GM21447 (cell line): ENCODE measurements around the gene CDK16.
"Not testable (repeated sequence)": the region's sequence is repeated elsewhere in the genome, so short reads cannot be mapped to it uniquely, and the experiment has no call there.

ENCODE experiments used
- ATAC-seq: cut with Tn5 transposase; IDR thresholded peaks from one replicate; pipeline ENCODE4 v1.9.1; 2021; ENCODE audit not compliant: unreplicated experiment

CDK16 gene

GRCh38 chrX:47247206-47247998 lies 28.9 kb downstream of the CDK16 start:
- ATAC-seq = no peak

DNA sequence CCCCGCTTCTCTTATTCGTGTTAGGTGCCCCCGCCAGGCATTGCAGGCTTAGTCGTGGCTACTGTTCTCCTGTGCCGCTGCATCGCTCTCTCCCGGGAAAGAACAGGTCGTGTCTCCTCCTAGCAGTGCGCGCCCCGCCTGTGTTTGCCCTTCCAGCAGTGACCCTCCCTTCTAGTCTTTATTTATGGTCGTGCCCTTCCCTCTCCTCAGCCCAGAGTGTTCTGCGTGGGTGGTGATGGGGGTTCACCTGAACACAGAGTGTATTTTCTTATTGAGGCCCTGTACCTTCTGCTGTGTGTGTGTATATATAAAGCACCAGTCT lies 29.5 kb downstream of the CDK16 start:
- ATAC-seq = no peak

DNA sequence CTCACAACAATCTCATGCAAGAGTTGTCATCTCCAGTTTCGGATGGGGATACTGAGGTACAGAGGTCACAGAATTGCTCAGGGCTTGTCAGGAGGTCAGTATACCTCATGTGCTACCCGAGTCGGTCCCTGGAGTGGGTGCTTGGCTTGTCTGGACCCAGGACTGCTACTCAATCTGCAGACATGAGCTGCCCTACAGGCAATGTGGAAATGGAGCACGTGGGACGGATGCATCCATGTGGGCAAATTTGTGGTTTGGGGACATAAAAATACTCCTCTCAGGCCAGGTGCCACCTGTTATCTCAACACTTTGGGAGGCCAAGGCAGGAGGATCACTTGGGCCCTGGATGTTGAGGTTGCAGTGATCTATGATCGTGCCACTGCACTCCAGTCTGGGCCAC lies 30.1 kb downstream of the CDK16 start:
- no peak for ATAC-seq

- ATAC-seq = no peak
These were observed 31.5 kb downstream of the CDK16 start for GRCh38 chrX:47250017-47250347.

DNA sequence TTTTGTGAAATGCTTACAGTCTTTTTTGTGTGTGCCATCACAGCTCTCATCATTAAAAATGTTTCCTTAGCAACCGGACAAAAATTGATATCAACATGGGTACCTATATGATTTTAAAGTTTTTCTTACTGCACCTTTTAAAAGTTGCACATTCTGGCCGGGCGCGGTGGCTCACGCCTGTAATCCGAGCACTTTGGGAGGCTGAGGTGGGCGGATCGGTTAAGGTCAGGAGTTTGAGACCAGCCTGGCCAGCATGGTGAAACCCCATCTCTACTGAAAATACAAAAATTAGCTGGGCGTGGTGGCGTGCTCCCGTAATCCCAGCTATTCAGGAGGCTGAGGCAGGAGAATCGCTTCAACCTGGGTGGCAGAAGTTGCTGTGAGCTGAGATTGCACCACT lies 39.1 kb downstream of the CDK16 start:
- ATAC-seq = not testable (repeated sequence)

DNA sequence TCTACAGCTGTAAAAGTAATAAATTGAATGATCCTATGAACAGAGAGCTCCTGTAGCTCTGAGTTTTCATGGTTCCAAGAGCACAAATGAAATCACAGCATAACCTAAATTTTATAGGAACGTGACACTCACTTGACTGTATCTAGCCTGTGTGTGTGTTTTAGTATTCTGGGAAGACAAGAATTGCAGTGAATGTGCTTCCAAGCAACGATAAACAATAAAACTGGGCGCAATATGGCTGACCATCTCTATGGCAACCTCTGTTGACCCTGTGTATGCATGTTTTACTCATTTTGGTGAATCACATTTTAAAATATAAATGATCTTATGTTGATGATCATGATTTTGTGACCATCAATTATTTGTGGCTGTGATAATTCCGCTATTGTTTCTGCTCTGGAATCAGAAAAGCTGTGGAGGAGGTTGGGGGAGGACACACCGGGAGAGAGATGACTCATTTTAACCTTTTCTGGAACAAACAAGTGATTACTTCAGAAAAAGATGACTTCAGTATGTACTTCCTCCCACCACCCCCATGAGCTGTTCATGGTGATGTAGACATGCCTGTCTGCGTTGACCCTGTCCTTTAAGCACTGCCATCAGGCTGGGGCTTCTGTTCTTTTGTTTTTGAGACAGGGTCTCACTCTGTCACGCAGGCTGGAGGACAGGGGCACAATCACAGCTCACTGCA lies 46.1 kb downstream of the CDK16 start:
- ATAC-seq = no peak

DNA sequence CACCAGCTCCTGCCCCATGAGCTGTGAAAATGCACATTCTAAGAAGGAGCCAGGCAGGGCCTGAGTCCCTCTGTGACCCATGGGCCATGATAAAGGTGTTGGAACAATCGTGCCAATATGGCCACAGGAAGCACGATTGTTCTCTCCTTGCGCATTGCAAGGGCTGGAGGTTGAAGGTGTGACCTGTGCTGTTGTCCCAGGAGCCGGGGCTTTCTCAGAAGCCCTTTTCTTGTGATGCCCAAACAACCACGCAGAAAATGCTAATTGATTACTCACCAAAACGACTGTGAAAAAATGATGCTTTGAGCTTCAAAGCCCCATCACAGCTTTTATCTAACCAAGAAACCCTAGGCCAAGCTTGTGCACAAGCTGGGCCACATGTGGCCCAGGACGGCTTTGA lies 48.2 kb downstream of the CDK16 start:
- no peak for ATAC-seq

DNA sequence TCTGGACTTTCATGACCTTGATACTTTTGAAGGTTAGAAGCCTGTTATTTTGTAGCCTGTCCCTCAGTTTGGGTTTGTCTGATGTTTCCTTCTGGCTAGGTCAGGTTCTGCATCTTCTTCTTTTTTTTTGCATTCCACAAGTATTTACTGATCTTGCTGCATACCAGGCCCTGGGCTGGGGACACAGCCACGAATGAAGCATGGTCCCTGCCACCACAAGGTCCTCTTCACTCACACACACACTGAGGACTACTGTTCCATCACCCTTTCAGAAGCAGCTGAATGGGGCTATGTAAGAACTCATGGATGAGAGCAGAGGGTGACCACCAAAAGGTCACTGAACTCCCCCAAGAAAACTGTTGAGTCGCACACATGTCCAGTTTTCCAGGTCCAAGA lies 53.5 kb downstream of the CDK16 start:
- no peak for ATAC-seq

DNA sequence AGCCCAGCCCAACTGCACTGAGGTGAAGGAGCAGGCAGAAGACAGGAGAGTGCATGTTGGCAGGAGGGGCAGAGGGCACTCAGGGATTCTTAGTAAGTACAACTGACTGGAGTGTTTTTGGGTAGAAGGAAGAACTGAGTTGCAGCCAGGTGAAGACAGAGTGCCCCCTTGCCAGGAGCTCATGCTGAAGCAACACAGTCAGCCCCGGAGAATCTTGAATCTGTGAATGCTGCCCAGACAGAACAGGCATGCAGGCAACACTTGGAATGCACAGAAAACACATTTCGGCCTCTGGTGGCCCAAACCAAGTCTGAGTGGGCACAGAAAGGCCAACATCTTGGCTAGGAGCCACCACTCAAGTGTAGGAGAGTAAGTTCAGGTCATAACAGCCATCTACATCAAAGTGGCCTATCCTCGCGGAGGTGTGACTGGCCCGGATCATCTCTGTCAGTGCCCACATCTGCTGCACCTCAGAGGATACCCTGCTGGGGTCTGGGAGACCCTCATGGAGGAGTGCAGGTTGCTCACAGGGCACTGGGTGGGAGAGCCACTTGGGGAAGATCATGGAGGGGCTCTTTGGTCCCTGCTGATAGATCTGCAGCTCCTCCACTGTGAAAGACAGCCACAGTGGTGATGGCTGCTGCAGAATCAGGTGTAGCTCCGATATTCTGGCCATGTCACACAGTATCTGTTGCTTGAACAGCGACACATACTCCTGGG lies 54.7 kb downstream of the CDK16 start:
- no peak for ATAC-seq

DNA sequence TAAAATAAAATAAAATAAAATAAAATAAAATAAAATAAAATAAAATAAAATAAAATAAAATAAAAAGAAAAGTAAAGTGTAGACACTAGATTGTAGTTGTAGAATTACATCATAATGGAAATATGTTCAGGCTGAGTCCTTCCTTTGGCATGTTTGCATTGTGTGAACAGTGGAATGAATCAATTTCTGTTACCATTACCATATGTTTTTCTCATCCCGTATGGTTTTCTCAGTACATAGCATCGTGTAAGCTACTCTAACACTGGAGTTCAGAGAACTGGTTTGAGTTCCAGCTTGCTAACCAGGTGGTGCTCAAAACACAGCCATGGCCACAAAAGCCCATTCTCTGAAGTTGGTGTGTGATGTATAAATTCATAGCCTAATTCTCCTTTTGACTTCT lies 60.2 kb downstream of the CDK16 start:
- ATAC-seq = no peak
